Loucy (cell line): ENCODE measurements around the gene IGFBP3.

Experiments
- H2AFZ ChIP-seq: fragments of 200-600 bp; sonication (generic); 2 replicates; pipeline ENCODE4 v1.6.0; 2016; ENCODE audit warnings: antibody characterized with exemption, mild to moderate bottlenecking, low read length, moderate library complexity
- H3F3A ChIP-seq: fragments of 200-600 bp; 2 replicates; pipeline ENCODE4 v1.6.0; 2016; ENCODE audit warnings: antibody characterized with exemption, low read depth, mild to moderate bottlenecking
- H3K27me3 ChIP-seq: fragments of 200-600 bp; sonication (generic); 2 replicates; pipeline ENCODE4 v1.6.1; 2014; ENCODE audit warnings: low read length, mild to moderate bottlenecking; ENCODE audit not compliant: insufficient read depth, poor library complexity, severe bottlenecking
- H3K36me3 ChIP-seq: fragments of 200-600 bp; sonication (generic); 2 replicates; pipeline ENCODE4 v1.6.1; 2016; ENCODE audit warnings: low read length; ENCODE audit not compliant: insufficient read depth
- H3K4me1 ChIP-seq: fragments of 200-600 bp; sonication (generic); 2 replicates; pipeline ENCODE4 v1.5.1; 2014; ENCODE audit warnings: low read length, mild to moderate bottlenecking; ENCODE audit not compliant: insufficient read depth, poor library complexity, severe bottlenecking
- H3K4me2 ChIP-seq: fragments of 200-600 bp; sonication (generic); 2 replicates; pipeline ENCODE4 v1.6.0; 2014; ENCODE audit warnings: antibody characterized with exemption, low read length, low read depth, mild to moderate bottlenecking; ENCODE audit not compliant: poor library complexity, severe bottlenecking
- H3K4me3 ChIP-seq: fragments of 200-600 bp; sonication (generic); 2 replicates; pipeline ENCODE4 v1.5.1; 2014; ENCODE audit warnings: low read length, mild to moderate bottlenecking, mixed read lengths; ENCODE audit not compliant: poor library complexity, severe bottlenecking
- H3K79me2 ChIP-seq: fragments of 200-600 bp; sonication (generic); 2 replicates; pipeline ENCODE4 v1.6.1; 2014; ENCODE audit warnings: low read length; ENCODE audit not compliant: insufficient read depth
- H3K9ac ChIP-seq: fragments of 200-600 bp; sonication (generic); 2 replicates; pipeline ENCODE4 v1.6.0; 2014; ENCODE audit warnings: mild to moderate bottlenecking, low read depth, low read length, moderate library complexity; ENCODE audit not compliant: poor library complexity, severe bottlenecking
- H3K9me2 ChIP-seq: fragments of 200-600 bp; sonication (generic); replicated peaks from 2 replicates; pipeline ENCODE4 v1.6.1; 2016; ENCODE audit warnings: low read depth, low read length, mixed read lengths
- H3K9me3 ChIP-seq: fragments of 200-600 bp; sonication (generic); 2 replicates; pipeline ENCODE4 v1.6.1; 2014; ENCODE audit warnings: mild to moderate bottlenecking, antibody characterized with exemption, low read length, low read depth; ENCODE audit not compliant: insufficient read depth
- H4K20me1 ChIP-seq: fragments of 200-600 bp; sonication (generic); 2 replicates; pipeline ENCODE4 v1.6.0; 2014; ENCODE audit warnings: antibody characterized with exemption, low read length, mild to moderate bottlenecking; ENCODE audit not compliant: insufficient read depth, poor library complexity, severe bottlenecking
- EZH2phosphoT487 ChIP-seq: fragments of 200-600 bp; IDR thresholded peaks from 2 replicates; pipeline ENCODE4 v1.6.1; 2018; ENCODE audit warnings: antibody characterized with exemption, mild to moderate bottlenecking, moderate library complexity, borderline replicate concordance
- TF ChIP-seq, protein P1 (sequence below): fragments of 200-600 bp; sonication (generic); conservative IDR thresholded peaks from 2 replicates; pipeline ENCODE4 v1.5.1; 2014; ENCODE audit warnings: mild to moderate bottlenecking, antibody characterized with exemption, low read length

Gene IGFBP3

DNA sequence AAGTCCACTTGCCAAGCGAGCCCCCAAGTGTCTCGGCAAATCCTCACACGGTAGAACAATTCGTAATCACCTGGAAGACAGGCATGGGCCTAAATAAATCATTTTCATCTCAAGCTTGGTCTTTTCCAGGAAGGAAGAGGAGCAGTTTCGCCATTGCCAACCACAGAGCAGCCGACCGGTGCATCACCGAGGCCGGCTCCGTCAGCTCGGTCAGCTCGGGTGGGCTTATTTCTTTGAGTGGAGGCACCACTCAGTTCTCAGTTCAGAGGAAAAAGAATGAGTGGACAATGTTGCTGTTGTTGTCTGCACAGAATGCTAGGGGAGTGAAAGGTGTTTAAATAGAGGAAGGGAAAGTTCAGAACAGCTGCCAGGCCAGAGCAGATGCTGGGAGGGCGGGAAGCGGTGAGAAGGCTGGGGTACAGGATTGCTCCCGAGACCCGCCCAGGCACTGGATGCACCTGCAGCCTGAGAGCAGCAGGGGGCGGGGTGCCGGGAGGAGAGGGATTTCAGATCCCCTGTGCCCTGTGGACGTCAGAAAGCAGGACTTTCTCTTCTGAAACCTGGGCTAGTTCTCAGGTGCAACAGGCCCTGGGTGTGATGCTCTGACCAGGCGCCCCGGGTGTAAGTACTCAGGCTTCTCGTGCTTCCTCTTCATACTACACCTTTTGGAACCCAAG is 17.7 kb upstream of the IGFBP3 start:
- H3K36me3 ChIP-seq: no peaks in the 10 kb centered on the region
- peaks cover 5% of the 10 kb centered on the region; the same call in 1 of the 2 replicates for H3K9me3 ChIP-seq
- H3F3A ChIP-seq: no peaks in the 10 kb centered on the region
- no peak overlapping the region for H3K4me2 ChIP-seq
- no peak overlapping the region for H2AFZ ChIP-seq
- no peaks in the 10 kb centered on the region for H4K20me1 ChIP-seq
- H3K27me3 ChIP-seq: no peaks in the 10 kb centered on the region
- no peaks in the 10 kb centered on the region for H3K4me1 ChIP-seq
- no peaks in the 10 kb centered on the region for H3K79me2 ChIP-seq
- TF ChIP-seq, protein P1, sequence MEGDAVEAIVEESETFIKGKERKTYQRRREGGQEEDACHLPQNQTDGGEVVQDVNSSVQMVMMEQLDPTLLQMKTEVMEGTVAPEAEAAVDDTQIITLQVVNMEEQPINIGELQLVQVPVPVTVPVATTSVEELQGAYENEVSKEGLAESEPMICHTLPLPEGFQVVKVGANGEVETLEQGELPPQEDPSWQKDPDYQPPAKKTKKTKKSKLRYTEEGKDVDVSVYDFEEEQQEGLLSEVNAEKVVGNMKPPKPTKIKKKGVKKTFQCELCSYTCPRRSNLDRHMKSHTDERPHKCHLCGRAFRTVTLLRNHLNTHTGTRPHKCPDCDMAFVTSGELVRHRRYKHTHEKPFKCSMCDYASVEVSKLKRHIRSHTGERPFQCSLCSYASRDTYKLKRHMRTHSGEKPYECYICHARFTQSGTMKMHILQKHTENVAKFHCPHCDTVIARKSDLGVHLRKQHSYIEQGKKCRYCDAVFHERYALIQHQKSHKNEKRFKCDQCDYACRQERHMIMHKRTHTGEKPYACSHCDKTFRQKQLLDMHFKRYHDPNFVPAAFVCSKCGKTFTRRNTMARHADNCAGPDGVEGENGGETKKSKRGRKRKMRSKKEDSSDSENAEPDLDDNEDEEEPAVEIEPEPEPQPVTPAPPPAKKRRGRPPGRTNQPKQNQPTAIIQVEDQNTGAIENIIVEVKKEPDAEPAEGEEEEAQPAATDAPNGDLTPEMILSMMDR: no peak
- TF ChIP-seq EZH2phosphoT487: no peak
- no peak overlapping the region for H3K4me3 ChIP-seq
- no peaks in the 10 kb centered on the region for H3K9me2 ChIP-seq
- no peak overlapping the region for H3K9ac ChIP-seq

GRCh38 chr7:45937862-45938261 is 16.8 kb upstream of the IGFBP3 start:
- no peaks in the 10 kb centered on the region for H3K79me2 ChIP-seq
- H3K9me2 ChIP-seq: no peaks in the 10 kb centered on the region
- no peak overlapping the region for H2AFZ ChIP-seq
- no peak overlapping the region for H3K4me2 ChIP-seq
- no peak for TF ChIP-seq EZH2phosphoT487
- TF ChIP-seq, protein P1: no peak
- no peak overlapping the region for H3K9ac ChIP-seq
- no peaks in the 10 kb centered on the region for H3K36me3 ChIP-seq
- H3K27me3 ChIP-seq: no peaks in the 10 kb centered on the region
- H3F3A ChIP-seq: no peaks in the 10 kb centered on the region
- no peak overlapping the region for H3K4me3 ChIP-seq
- H4K20me1 ChIP-seq: no peaks in the 10 kb centered on the region
- H3K4me1 ChIP-seq: no peaks in the 10 kb centered on the region
- peaks cover 5% of the 10 kb centered on the region; the same call in 1 of the 2 replicates for H3K9me3 ChIP-seq

DNA sequence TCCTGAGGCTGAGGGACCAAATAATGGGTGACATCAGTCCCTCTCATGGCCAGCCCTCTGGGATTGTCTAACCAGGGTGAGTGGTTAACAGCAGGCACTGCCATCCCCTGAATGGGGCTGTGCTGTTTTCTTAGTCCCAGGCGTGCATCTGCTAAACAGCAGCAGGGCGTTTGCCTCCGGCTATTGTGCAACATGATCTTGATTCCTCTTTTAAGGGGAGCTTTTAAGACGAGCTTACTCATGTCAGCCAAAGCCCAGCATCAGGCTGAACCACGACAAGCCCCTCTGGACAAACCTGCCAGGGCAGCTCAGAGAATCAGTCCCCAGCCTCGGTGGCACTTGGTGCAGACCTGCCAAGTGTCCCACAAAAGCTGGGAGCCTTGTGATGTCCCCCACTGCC is 16.2 kb upstream of the IGFBP3 start:
- H3K4me1 ChIP-seq: no peaks in the 10 kb centered on the region
- H2AFZ ChIP-seq: no peak overlapping the region
- no peak overlapping the region for H3K4me2 ChIP-seq
- H3K9me2 ChIP-seq: no peaks in the 10 kb centered on the region
- H4K20me1 ChIP-seq: no peaks in the 10 kb centered on the region
- H3K27me3 ChIP-seq: no peaks in the 10 kb centered on the region
- no peak overlapping the region for H3K4me3 ChIP-seq
- H3K36me3 ChIP-seq: no peaks in the 10 kb centered on the region
- no peak for TF ChIP-seq EZH2phosphoT487
- TF ChIP-seq, protein P1: no peak
- no peaks in the 10 kb centered on the region for H3K79me2 ChIP-seq
- peaks cover 5% of the 10 kb centered on the region; the same call in 1 of the 2 replicates for H3K9me3 ChIP-seq
- no peaks in the 10 kb centered on the region for H3F3A ChIP-seq
- H3K9ac ChIP-seq: no peak overlapping the region
